IPS-18a (cell line): ENCODE results near the gene NEDD4L.

ENCODE experiments used
- H3K27ac ChIP-seq: one replicate; pipeline ENCODE4 v1.5.1; 2013; ENCODE audit warnings: low read length
- H3K27me3 ChIP-seq: one replicate; pipeline ENCODE4 v1.6.1; 2013; ENCODE audit warnings: mild to moderate bottlenecking, low read length; ENCODE audit not compliant: control insufficient read depth, insufficient read depth
- H3K36me3 ChIP-seq: one replicate; pipeline ENCODE4 v1.6.1; 2013; ENCODE audit warnings: low read depth, low read length; ENCODE audit not compliant: control insufficient read depth
- H3K4me1 ChIP-seq: one replicate; pipeline ENCODE4 v1.6.1; 2013; ENCODE audit warnings: low read depth, low read length; ENCODE audit not compliant: control insufficient read depth
- H3K4me3 ChIP-seq: one replicate; pipeline ENCODE4 v1.5.1; 2013; ENCODE audit warnings: low read length
- H3K9ac ChIP-seq: one replicate; pipeline ENCODE4 v1.6.1; 2013; ENCODE audit warnings: mild to moderate bottlenecking, low read length, moderate library complexity
- H3K9me3 ChIP-seq: one replicate; pipeline ENCODE4 v1.6.1; 2013; ENCODE audit warnings: low read depth, low read length; ENCODE audit not compliant: control insufficient read depth

Gene NEDD4L

DNA sequence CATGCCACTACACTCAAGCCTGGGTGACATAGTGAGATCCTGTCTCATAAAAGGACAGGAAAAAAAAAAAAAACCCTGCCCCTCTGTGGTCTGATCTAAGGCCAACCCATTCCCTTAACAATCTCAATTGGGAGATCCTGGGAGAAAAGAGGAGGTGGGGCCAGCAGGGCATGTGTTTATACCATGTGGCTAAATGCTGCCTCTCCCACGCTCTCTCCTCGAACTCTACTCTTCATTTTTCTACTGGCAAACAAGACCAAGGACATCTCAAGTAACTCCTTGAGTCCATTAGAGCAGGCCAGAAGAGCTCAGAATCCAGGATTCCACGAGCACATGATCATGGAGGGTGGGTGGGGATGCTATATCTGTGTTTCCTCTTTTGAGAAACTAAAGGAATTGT lies 16.7 kb upstream of the NEDD4L start:
- Histone ChIP-seq H3K9ac (no peak overlapping the region), H3K9me3 (no peaks in the 10 kb centered on the region), H3K27me3 (no peaks in the 10 kb centered on the region), H3K27ac (no peak overlapping the region), H3K4me3 (no peak overlapping the region), H3K4me1 (peaks cover 16% of the 10 kb centered on the region), H3K36me3 (no peaks in the 10 kb centered on the region)

GRCh38 chr18:58028109-58028784 lies 15.8 kb upstream of the NEDD4L start:
- no peaks in the 10 kb centered on the region for H3K36me3 ChIP-seq
- peaks cover 16% of the 10 kb centered on the region for H3K4me1 ChIP-seq
- H3K27ac ChIP-seq: no peak overlapping the region
- no peaks in the 10 kb centered on the region for H3K9me3 ChIP-seq
- H3K27me3 ChIP-seq: no peaks in the 10 kb centered on the region
- no peak overlapping the region for H3K4me3 ChIP-seq
- H3K9ac ChIP-seq: no peak overlapping the region

DNA sequence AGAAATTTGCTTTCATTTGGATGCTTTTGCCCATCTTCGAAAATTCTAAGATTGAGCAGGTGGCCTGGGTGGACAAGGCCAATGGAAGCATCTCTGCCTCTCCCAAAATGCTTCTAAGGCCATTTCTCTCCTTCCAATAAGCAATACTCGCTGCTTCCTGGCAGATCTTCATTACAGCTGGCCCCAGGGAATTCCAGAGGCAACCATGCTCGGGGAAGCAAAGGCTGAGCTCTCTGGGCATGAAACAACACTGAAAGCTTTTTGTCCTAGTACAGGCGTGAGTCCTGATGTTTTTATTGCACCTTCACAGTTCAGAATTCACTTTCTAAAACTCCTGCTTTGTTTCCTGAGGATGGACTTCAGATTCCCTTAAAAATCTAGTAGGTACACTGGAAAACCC lies 11.8 kb upstream of the NEDD4L start:
- no peaks in the 10 kb centered on the region for H3K27me3 ChIP-seq

GRCh38 chr18:58033216-58033615 lies 10.8 kb upstream of the NEDD4L start:
- no peaks in the 10 kb centered on the region for H3K27me3 ChIP-seq
- no peak overlapping the region for H3K9ac ChIP-seq
- no peak overlapping the region for H3K4me3 ChIP-seq
- H3K27ac ChIP-seq: no peak overlapping the region
- no peaks in the 10 kb centered on the region for H3K36me3 ChIP-seq
- H3K4me1 ChIP-seq: no peaks in the 10 kb centered on the region
- H3K9me3 ChIP-seq: no peaks in the 10 kb centered on the region

More for the DNA sequence above, 11.8 kb upstream of the NEDD4L start:
- H3K36me3 ChIP-seq: no peaks in the 10 kb centered on the region
- no peak overlapping the region for H3K27ac ChIP-seq
- no peaks in the 10 kb centered on the region for H3K4me1 ChIP-seq
- no peaks in the 10 kb centered on the region for H3K9me3 ChIP-seq
- no peak overlapping the region for H3K9ac ChIP-seq
- no peak overlapping the region for H3K4me3 ChIP-seq

- no peaks in the 10 kb centered on the region for H3K27me3 ChIP-seq
- H3K27ac ChIP-seq: no peak overlapping the region
- no peaks in the 10 kb centered on the region for H3K9me3 ChIP-seq
- no peak overlapping the region for H3K9ac ChIP-seq
- H3K36me3 ChIP-seq: no peaks in the 10 kb centered on the region
- H3K4me1 ChIP-seq: no peaks in the 10 kb centered on the region
- H3K4me3 ChIP-seq: no peak overlapping the region
Observed at GRCh38 chr18:58034370-58034769, 9.7 kb upstream of the NEDD4L start.

DNA sequence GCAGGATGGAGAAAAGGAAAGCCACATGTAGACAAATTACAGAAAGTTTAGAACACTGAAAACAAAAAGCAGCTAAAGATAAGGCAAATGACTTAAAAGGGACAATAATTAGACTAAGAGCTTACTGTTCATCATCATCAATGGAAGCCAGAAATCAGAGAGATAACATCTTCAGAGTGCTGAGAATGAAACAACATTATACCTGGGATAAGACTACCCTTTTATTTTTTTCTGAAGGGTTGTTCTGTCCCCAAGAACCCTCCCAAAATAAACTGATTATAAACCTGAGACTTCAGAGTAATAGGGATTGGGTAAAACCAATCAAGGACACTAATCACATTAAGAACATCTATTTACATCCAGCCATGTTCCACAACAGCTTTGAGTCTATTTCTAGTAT lies 6.9 kb upstream of the NEDD4L start:
- Histone ChIP-seq H3K4me3 (no peak overlapping the region), H3K9me3 (no peaks in the 10 kb centered on the region), H3K9ac (no peak overlapping the region), H3K27ac (no peak overlapping the region), H3K27me3 (peaks cover 2% of the 10 kb centered on the region), H3K4me1 (no peaks in the 10 kb centered on the region), H3K36me3 (no peaks in the 10 kb centered on the region)

DNA sequence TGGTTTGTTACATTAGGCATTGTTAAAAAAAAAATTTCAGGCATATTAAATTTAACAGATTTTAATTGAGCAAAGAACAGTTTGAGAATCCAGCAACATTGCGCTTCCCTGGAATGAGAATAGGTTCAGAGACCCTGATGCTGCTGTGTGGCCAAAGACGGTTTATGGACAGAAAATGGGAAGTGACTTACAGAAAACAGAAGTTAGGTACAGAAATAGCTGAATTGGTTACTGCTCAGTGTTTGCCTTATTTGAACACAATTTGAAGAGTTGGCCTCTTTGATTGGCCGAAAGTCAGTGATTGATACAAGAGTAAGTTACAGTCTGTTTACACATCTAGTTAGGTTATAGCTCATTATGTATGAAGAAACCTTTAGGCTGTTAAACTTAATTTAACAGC lies 6.0 kb upstream of the NEDD4L start:
- H3K36me3 ChIP-seq: no peaks in the 10 kb centered on the region
- no peak overlapping the region for H3K9ac ChIP-seq
- peaks cover 11% of the 10 kb centered on the region for H3K27me3 ChIP-seq
- no peak overlapping the region for H3K27ac ChIP-seq
- H3K4me1 ChIP-seq: peaks cover 3% of the 10 kb centered on the region
- no peaks in the 10 kb centered on the region for H3K9me3 ChIP-seq
- H3K4me3 ChIP-seq: no peak overlapping the region

GRCh38 chr18:58041633-58042032 lies 2.4 kb upstream of the NEDD4L start:
- Histone ChIP-seq H3K27me3 (peaks cover 17% of the 10 kb centered on the region), H3K9ac (no peak overlapping the region), H3K36me3 (no peaks in the 10 kb centered on the region), H3K27ac (no peak overlapping the region), H3K4me1 (peaks cover 14% of the 10 kb centered on the region), H3K9me3 (no peaks in the 10 kb centered on the region), H3K4me3 (no peak overlapping the region)

DNA sequence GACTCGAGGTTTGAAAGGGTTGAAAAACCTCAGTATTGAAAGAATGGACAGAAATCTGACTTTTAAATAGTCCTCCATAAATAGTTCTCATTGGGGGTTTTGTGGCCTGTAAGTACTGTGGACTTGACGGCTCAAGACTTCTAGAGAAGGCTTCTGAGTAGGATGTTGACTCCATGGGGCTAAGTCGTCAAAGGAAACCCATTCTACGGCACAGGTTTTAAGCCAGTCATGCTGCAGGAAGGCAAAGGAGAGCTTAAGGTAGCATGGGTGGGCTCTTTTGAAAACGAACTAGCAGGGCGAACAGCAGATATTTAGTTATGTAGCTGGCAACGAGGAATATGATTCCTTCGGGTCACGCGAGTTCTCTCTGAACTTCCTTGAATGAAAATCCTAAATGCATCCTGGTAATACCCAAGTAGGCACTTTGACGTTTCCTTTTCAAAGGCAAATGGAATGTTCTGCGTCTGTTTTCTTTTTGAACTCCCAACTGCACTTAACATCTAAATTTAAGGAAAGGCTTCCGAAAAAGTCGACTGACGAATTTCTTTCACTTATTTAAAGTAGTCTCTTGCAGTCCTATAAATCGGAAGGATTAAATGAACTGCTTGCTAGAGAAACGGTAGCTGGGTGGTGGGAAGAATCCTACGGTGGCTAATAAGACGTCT lies 1.1 kb upstream of the NEDD4L start:
- Histone ChIP-seq H3K9me3 (no peaks in the 10 kb centered on the region), H3K4me3 (peak overlapping the region; percentile 84), H3K4me1 (peaks cover 20% of the 10 kb centered on the region), H3K27ac (no peak overlapping the region), H3K27me3 (peaks cover 30% of the 10 kb centered on the region), H3K9ac (peak overlapping the region; percentile 69), H3K36me3 (no peaks in the 10 kb centered on the region)

DNA sequence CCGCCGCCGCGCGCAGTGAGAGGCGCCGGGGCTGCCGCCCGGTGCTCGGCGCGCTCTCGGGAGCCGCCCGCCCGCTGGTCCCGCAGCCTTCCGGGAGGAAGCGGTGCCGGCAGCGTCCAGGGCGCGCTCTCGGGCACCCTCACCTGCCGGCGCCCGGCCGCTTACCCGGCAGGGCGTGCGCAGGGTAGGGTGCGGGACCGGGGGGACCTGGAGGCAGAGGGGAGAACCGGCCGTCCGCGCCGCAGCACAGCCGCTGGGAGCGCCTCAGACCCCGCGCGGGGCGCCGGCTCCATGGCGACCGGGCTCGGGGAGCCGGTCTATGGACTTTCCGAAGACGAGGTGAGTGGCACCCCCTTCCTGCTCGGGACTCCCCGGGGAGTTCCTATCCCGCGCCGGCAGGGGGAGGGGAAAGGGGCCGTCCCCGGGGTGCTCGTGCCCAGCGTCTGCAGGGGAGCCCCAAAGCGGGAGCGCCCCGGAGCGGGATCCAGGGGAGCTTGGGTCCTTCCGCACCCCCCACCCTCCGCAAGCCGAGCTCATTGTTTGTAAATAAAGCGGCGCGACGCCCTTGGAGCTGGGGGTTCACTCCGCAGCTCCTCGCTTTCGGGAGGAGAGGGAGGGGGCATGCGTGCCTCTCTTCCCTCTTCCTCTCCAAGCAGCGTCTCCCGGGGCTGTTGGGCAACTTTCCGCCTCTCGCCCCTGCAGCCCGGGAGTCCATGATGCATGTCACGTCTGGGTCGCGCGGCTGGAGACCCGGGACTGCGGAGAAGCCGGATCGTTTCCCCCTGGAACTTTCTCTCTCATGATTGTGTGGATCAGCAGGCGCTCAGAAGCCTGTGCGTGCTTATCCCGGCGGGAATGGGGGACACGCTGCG lies 580 bp downstream of the NEDD4L start:
- Histone ChIP-seq H3K9me3 (no peaks in the 10 kb centered on the region), H3K27ac (no peak overlapping the region), H3K9ac (peak overlapping the region; percentile 57), H3K4me3 (peak overlapping the region; percentile 97), H3K4me1 (peaks cover 20% of the 10 kb centered on the region), H3K27me3 (peaks cover 30% of the 10 kb centered on the region), H3K36me3 (no peaks in the 10 kb centered on the region)

DNA sequence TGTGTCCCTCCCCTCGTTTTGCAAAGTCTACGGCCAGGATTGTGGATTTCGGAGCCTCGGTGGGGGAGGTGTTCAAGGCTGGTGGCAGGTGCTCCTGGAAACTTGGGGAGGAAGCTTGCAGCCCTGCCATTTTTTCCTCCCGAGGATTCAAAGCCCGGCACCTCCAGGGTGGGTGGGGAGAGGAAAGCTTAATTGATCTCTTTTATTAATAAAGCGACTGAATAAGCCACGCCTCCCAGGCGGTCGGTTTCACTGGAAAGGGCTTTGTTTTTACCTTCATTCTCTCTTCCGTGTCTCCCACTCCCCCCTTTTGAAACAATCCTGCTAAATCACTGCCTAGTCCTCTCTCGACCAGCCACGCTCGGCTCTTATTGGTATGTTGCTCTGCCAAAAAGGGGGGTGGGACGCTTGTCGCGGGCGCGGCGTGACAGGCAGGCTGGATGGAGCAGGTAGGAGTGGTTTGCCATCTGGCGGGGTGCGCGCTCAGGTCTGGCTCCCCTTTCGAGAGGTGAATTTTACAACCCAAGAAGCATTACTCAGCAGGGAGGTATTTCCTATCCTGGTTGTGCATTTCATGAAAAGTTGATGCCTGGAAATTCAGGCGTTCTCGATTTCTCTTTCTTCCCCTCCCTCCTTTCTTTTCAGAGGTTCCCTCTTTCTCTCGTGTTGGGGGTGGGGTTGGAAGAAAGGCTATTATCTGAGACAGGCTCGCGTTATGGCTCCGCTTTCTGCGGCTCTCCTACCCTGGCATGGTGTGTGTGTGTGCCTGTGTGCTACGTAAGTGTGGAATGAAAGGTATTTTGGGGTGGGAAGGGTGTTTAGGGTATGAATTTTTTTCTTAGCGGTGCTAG lies 1.4 kb downstream of the NEDD4L start:
- Histone ChIP-seq H3K27ac (no peak overlapping the region), H3K4me3 (peak overlapping the region; percentile 97), H3K4me1 (peaks cover 20% of the 10 kb centered on the region), H3K9me3 (no peaks in the 10 kb centered on the region), H3K36me3 (no peaks in the 10 kb centered on the region), H3K9ac (peak overlapping the region; percentile 57), H3K27me3 (peaks cover 30% of the 10 kb centered on the region)
